Left lung (tissue), 10 donors: Measurements from ENCODE around the gene PLAC8L1. TPM values are rescaled to one million over a fixed set of nuclear protein-coding genes. Genes with fewer than 3 reads are reported as not detected.
"Not testable (repeated sequence)": the region's sequence is repeated elsewhere in the genome, so short reads cannot be mapped to it uniquely, and the experiment has no call there.

Experiments
- ATAC-seq: fragments of 200-7000 bp; cut with Tn5 transposase; one replicate; pipeline ENCODE4 v1.9.1; 2020; ENCODE audit warnings: moderate library complexity
- DNase-seq, 4 donors: peaks; one replicate each; pipeline ENCODE4 v3.0.0-alpha.2; 2013 to 2020
- H3K27ac ChIP-seq, 2 donors: fragments of 200-600 bp; sonication (generic) in 1 of 2; one replicate each; pipeline versions ENCODE4 v1.5.0 to v1.8.0; 2020 to 2021
- H3K27me3 ChIP-seq, 2 donors: fragments of 200-600 bp; sonication (generic) in 1 of 2; one replicate each; pipeline versions ENCODE4 v1.5.0 to v1.8.0; 2020 to 2021
- H3K36me3 ChIP-seq, 2 donors: fragments of 200-600 bp; sonication (generic) in 1 of 2; one replicate each; pipeline versions ENCODE4 v1.5.0 to v1.8.0; 2020 to 2021
- H3K4me1 ChIP-seq, 2 donors: fragments of 200-600 bp; one replicate each; pipeline ENCODE4 v1.8.0; 2021
- H3K4me3 ChIP-seq, 2 donors: fragments of 200-600 bp; sonication (generic) in 1 of 2; one replicate each; pipeline versions ENCODE4 v1.5.0 to v1.8.0; 2020 to 2021; ENCODE audit warnings: mild to moderate bottlenecking in 1 of 2
- H3K9me3 ChIP-seq, 2 donors: fragments of 200-600 bp; sonication (generic) in 1 of 2; one replicate each; pipeline versions ENCODE4 v1.5.0 to v1.8.0; 2020 to 2021
- CTCF ChIP-seq, 2 donors: fragments of 200-600 bp; sonication (generic) in 1 of 2; IDR thresholded peaks; one replicate each; pipeline versions ENCODE4 v1.5.0 to v1.8.0; 2021; ENCODE audit warnings: antibody characterized with exemption in 2 of 2
- intact Hi-C, 2 donors: fragments of 100-400 bp; cut with DNase I; formaldehyde crosslinking; loops; one replicate each; pipeline versions ENCODE4 v1.11.2 to v1.14.2; 2022
- polyA plus RNA-seq, 6 donors: library from polyadenylated mRNA; unstranded; fragments of 120-200 nt; gene quantifications; one replicate each; pipeline ENCODE4 v1.2.1, GENCODE V29; 2013; ENCODE audit not compliant: insufficient read length in 6 of 6
- total RNA-seq, 2 donors: library from RNA; stranded (reverse); fragmentation: NEBNext Ultra II Directional; extraction: Animal tissue kit (Norgen Biotek cat#: 25700); gene quantifications; one replicate each; pipeline ENCODE4 v1.2.1, GENCODE V29; 2021
- donor health status: DM: no; HTN: yes; CAD: no.
- donor health status: DM: no; HTN: no; CAD: no.

The PLAC8L1 gene
- total and polyA plus RNA-seq, 8 donors = 0.47 to 1.8 (median 0.91) TPM; not detected in 1

GRCh38 chr5:146111409-146111808, 6.0 kb upstream of the PLAC8L1 start:
- no peak for TF ChIP-seq CTCF (IDR thresholded peaks at IDR 0.05)
- no peaks in the 10 kb centered on the region for H3K4me1 ChIP-seq
- no peak overlapping the region for H3K4me3 ChIP-seq
- H3K27ac ChIP-seq = no peak overlapping the region
- ATAC-seq (no peak), DNase-seq (peak in 1 of 4 donors; percentile 4)
- intact Hi-C loops = no loop called here
- peaks cover 0 to 46% of the 10 kb centered on the region in 2 donors for H3K36me3 ChIP-seq
- no peaks in the 10 kb centered on the region for H3K9me3 ChIP-seq
- H3K27me3 ChIP-seq = no peaks in the 10 kb centered on the region

- no peak overlapping the region for H3K4me3 ChIP-seq
- H3K9me3 ChIP-seq = no peaks in the 10 kb centered on the region
- no peak for DNase-seq
- intact Hi-C loops = no loop called here
- H3K4me1 ChIP-seq = no peaks in the 10 kb centered on the region
- no peak for ATAC-seq
- H3K27ac ChIP-seq = no peak overlapping the region
- no peak for TF ChIP-seq CTCF (IDR thresholded peaks at IDR 0.05)
- H3K27me3 ChIP-seq = no peaks in the 10 kb centered on the region
- H3K36me3 ChIP-seq = peaks cover 0 to 36% of the 10 kb centered on the region in 2 donors
Measured at GRCh38 chr5:146109379-146109778, 4.0 kb upstream of the PLAC8L1 start.

DNA sequence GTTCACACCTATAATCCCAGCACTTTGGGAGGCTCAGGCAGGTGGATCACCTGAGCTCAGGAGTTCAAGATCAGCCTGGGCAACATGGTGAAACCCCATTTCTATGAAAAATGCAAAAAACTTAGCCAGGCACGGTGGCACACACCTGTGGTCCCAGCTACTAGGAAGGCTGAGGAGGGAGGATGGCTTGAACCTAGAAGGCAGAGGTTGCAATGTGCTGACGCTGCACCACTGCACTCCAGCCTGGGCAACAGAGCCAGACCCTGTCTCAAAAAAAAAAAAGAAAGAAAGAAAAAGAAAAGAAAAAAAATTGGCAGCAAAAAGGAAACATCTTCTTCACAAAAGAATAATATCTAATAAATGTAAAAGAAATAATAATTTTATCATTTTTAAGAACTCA, 3.5 kb upstream of the PLAC8L1 start:
- H3K4me3 ChIP-seq, H3K27ac ChIP-seq, H3K4me1 ChIP-seq, intact Hi-C loops, H3K27me3 ChIP-seq, ATAC-seq, DNase-seq, H3K9me3 ChIP-seq: not testable (repeated sequence)
- H3K36me3 ChIP-seq = peaks cover 0 to 33% of the 10 kb centered on the region in 2 donors

GRCh38 chr5:146107901-146108300, 2.5 kb upstream of the PLAC8L1 start:
- ATAC-seq (no peak), DNase-seq (no peak)
- Histone ChIP-seq H3K4me1 (no peaks in the 10 kb centered on the region), H3K4me3 (no peak overlapping the region), H3K27me3 (no peaks in the 10 kb centered on the region), H3K9me3 (no peaks in the 10 kb centered on the region), H3K27ac (no peak overlapping the region), H3K36me3 (peaks cover 0 to 23% of the 10 kb centered on the region in 2 donors)
- intact Hi-C loops = no loop called here
- no peak for TF ChIP-seq CTCF (IDR thresholded peaks at IDR 0.05)

GRCh38 chr5:146103594-146103993, 1.8 kb downstream of the PLAC8L1 start:
- DNase-seq (peak in 1 of 4 donors; percentile 12), ATAC-seq (peak; percentile 84)
- Histone ChIP-seq H3K27me3 (no peaks in the 10 kb centered on the region), H3K27ac (no peak overlapping the region), H3K36me3 (peaks cover 0 to 7% of the 10 kb centered on the region in 2 donors), H3K9me3 (no peaks in the 10 kb centered on the region), H3K4me3 (no peak overlapping the region), H3K4me1 (no peaks in the 10 kb centered on the region)
- TF ChIP-seq CTCF (IDR thresholded peaks at IDR 0.05) = no peak
- intact Hi-C loops = no loop called here

DNA sequence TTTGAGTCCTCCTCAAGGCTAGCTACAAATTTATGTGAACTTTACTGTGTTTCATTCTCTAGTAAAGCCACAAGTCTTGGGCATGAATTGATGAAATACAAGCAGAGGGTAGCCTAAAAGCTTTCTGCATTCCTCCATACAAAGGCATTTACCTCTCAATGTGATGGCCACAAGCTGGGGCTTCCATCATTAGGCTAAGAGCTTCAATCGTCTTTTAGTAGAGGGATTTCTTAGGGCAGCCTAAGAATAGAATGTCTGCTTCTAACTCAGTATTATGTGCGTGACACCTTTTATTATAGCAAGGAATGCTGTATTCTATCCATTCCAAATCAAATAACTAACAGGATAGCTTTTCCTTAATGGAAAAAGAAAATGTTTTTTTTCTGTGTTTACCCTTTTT, 3.7 kb downstream of the PLAC8L1 start:
- H3K4me3 ChIP-seq = no peak overlapping the region
- no peaks in the 10 kb centered on the region for H3K9me3 ChIP-seq
- ATAC-seq = no peak
- H3K27ac ChIP-seq = no peak overlapping the region
- no peak for TF ChIP-seq CTCF (IDR thresholded peaks at IDR 0.05)
- intact Hi-C loops = no loop called here
- H3K4me1 ChIP-seq = no peaks in the 10 kb centered on the region
- DNase-seq = no peak
- H3K36me3 ChIP-seq = peaks cover 0 to 7% of the 10 kb centered on the region in 2 donors
- no peaks in the 10 kb centered on the region for H3K27me3 ChIP-seq
